Transverse colon (tissue), 4 donors: Measurements from ENCODE around the gene MRPS33. TPM values are rescaled to one million over a fixed set of nuclear protein-coding genes. Genes with fewer than 3 reads are reported as not detected.

Source experiments
- DNase-seq: peaks from one replicate; pipeline ENCODE4 v3.0.0-alpha.2; 2019
- H3K27ac ChIP-seq, 4 donors: fragments of 200-600 bp; sonication (generic); 2 replicates each; pipeline ENCODE4 v1.5.1; 2016 to 2018; ENCODE audit warnings: inconsistent platforms in 4 of 4
- H3K27me3 ChIP-seq: fragments of 200-600 bp; sonication (generic); 2 replicates; pipeline ENCODE4 v1.5.1; 2017; ENCODE audit warnings: inconsistent platforms
- H3K36me3 ChIP-seq, 4 donors: fragments of 200-600 bp; sonication (generic); 2 replicates each; pipeline ENCODE4 v1.5.1; 2017 to 2019; ENCODE audit warnings: inconsistent platforms in 4 of 4
- H3K4me1 ChIP-seq, 4 donors: fragments of 200-600 bp; sonication (generic); 2 replicates each; pipeline ENCODE4 v1.5.1; 2017 to 2020; ENCODE audit warnings: inconsistent platforms in 4 of 4
- H3K4me3 ChIP-seq, 4 donors: fragments of 200-600 bp; sonication (generic); 1 replicate in 1 of 4; 2 replicates in 3 of 4; pipeline versions ENCODE4 v1.5.1 to v1.6.1; 2017 to 2019; ENCODE audit warnings: inconsistent platforms in 4 of 4
- H3K9me3 ChIP-seq, 2 donors: fragments of 200-600 bp; sonication (generic); 2 replicates each; pipeline ENCODE4 v1.5.1; 2017 to 2019; ENCODE audit warnings: inconsistent platforms in 2 of 2
- EP300 ChIP-seq: sonication (generic); formaldehyde crosslinking; IDR thresholded peaks from one replicate; pipeline ENCODE4 v1.6.1; 2017; ENCODE audit warnings: antibody characterized with exemption, low read depth
- POLR2A ChIP-seq: fragments of 450-650 bp; IDR thresholded peaks from one replicate; pipeline ENCODE4 v1.6.1; 2016; ENCODE audit warnings: antibody characterized with exemption, mild to moderate bottlenecking, moderate library complexity
- POLR2AphosphoS5 ChIP-seq, 3 donors: sonication (generic); formaldehyde crosslinking; IDR thresholded peaks; one replicate each; pipeline ENCODE4 v1.6.1; 2016; ENCODE audit warnings: antibody characterized with exemption in 3 of 3
- WGBS, 2 donors: methylation state at CpG; one replicate each; pipeline ENCODE4 v1.1.5; 2018; ENCODE audit warnings: low coverage in 1 of 2; 5-methylcytosine and 5-hydroxymethylcytosine counted together
- in situ Hi-C, 4 donors: fragments of 200-750 bp; cut with MboI; loops; one replicate each; pipeline versions ENCODE4 v1.15.0 to v1.15.1; 2017; ENCODE audit warnings: low sequenced_read_pairs in 3 of 4, low pct_ligation_motif_present in 1 of 4, low pct_unique_long_range_greater_than_20kb in 1 of 4
- intact Hi-C: fragments of 100-400 bp; cut with DNase I; formaldehyde crosslinking; loops from one replicate; pipeline ENCODE4 v1.15.1; 2023; ENCODE audit warnings: low total_unique reads
- total RNA-seq, 4 donors: library from RNA; depleted of rRNA; stranded (reverse); fragments of >200 nt; gene quantifications; one replicate each; pipeline ENCODE4 v1.1.0, GENCODE V29; 2016
- TF ChIP-seq, protein P1 (sequence below), 5 experiments: fragments of 200-600 bp in 3 of 5; fragments of 450-650 bp in 2 of 5; sonication (generic) in 3 of 5; IDR thresholded peaks; 1 replicate in 2 of 5; 2 replicates in 3 of 5; pipeline ENCODE4 v1.5.1; 2016 to 2017; ENCODE audit warnings: antibody characterized with exemption in 5 of 5, inconsistent platforms in 3 of 5, mild to moderate bottlenecking in 2 of 5, moderate library complexity in 1 of 5

Gene MRPS33
- total RNA-seq, 4 donors from 2014 or later, result 0.60 to 37.1 (median 12.0) TPM

DNA sequence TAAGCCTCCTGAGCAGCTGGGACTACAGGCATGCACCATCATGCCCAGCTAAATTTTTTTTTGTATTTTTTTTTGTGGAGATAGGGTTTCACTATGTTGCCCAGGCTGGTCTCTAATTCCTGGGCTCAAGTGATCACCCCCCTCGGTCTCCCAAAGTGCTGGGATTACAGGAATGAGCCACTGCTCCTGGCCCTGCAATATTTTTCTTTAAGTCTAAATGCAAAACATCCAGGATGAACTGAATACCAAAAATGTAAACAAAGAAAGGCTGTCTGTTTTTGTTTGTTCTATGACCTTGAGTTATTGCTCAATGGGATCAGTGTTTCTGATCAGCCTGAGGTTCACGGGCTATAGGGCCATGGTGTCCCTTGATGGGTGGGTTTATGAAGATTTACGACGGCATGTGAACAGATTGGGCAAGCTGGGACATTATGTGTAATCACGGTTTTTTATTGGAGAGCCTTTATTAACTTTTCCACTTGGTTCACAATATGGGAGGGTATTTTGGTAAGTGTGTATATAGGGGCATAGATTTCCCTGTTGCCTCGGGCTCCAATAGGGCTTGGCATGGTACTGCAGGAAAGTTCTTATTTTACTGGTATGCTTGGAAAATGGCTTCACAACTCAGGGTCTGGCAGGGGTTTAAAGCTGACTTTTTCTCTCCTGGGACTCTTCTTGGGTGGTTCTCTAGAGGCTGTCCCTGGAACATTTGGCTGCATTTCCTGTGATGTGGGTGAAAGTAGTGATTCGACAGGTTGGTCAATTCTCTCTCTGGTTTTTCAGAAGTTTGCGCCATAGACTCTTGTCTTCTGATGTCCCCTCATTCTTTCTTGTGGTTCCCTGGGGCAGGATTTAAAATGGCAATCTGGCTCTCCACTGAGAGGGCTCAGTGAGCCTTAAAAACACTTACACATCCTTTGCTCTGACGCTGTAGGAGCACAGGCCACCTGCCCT, 41.6 kb downstream of the MRPS33 start:
- Histone ChIP-seq H3K36me3 (no peaks in the 10 kb centered on the region), H3K9me3 (no peaks in the 10 kb centered on the region), H3K27me3 (no peaks in the 10 kb centered on the region), H3K27ac (no peak overlapping the region), H3K4me3 (no peak overlapping the region), H3K4me1 (peaks cover 0 to 4% (median 1%) of the 10 kb centered on the region in 4 donors)
- intact Hi-C loops (no loop called here), in situ Hi-C loops (no loop called here)
- 56% methylated on average over 7 to 9 of the region's 9 CpGs for WGBS, 2 donors
- DNase-seq, result no peak
- TF ChIP-seq POLR2A (no peak), EP300 (no peak), POLR2AphosphoS5 (IDR thresholded peaks at IDR 0.05) (no peak)
- TF ChIP-seq, protein P1, sequence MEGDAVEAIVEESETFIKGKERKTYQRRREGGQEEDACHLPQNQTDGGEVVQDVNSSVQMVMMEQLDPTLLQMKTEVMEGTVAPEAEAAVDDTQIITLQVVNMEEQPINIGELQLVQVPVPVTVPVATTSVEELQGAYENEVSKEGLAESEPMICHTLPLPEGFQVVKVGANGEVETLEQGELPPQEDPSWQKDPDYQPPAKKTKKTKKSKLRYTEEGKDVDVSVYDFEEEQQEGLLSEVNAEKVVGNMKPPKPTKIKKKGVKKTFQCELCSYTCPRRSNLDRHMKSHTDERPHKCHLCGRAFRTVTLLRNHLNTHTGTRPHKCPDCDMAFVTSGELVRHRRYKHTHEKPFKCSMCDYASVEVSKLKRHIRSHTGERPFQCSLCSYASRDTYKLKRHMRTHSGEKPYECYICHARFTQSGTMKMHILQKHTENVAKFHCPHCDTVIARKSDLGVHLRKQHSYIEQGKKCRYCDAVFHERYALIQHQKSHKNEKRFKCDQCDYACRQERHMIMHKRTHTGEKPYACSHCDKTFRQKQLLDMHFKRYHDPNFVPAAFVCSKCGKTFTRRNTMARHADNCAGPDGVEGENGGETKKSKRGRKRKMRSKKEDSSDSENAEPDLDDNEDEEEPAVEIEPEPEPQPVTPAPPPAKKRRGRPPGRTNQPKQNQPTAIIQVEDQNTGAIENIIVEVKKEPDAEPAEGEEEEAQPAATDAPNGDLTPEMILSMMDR (IDR thresholded peaks at IDR 0.05), result no peak

DNA sequence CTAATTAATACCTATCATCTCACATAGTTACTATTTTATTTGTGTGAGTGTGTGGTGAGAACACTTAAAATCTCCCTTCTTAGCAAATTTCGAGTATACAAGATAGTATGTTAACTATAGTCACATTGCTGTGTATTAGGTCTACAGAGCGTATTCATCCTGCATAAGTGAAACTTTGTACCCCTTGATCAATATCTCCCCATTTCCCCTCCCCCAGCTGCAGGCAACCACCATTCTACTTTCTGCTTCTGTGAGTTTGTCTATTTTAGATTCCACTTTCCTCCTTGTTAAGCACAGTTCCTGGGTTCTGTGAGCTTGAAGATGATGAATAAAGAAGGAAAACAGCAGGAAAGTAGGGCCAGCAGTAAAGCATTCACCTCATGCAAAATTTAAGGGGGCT, 42.4 kb downstream of the MRPS33 start:
- Histone ChIP-seq H3K36me3 (no peaks in the 10 kb centered on the region), H3K27me3 (no peaks in the 10 kb centered on the region), H3K4me3 (no peak overlapping the region), H3K9me3 (no peaks in the 10 kb centered on the region), H3K27ac (no peak overlapping the region), H3K4me1 (peaks cover 0 to 4% (median 1%) of the 10 kb centered on the region in 4 donors)
- TF ChIP-seq, protein P1 (IDR thresholded peaks at IDR 0.05), result no peak
- TF ChIP-seq POLR2AphosphoS5 (IDR thresholded peaks at IDR 0.05) (no peak), POLR2A (no peak), EP300 (no peak)
- WGBS, 2 donors, result 83 to 94% methylated on average over 2 of the region's 2 CpGs
- no peak for DNase-seq
- intact Hi-C loops (no loop called here), in situ Hi-C loops (no loop called here)

DNA sequence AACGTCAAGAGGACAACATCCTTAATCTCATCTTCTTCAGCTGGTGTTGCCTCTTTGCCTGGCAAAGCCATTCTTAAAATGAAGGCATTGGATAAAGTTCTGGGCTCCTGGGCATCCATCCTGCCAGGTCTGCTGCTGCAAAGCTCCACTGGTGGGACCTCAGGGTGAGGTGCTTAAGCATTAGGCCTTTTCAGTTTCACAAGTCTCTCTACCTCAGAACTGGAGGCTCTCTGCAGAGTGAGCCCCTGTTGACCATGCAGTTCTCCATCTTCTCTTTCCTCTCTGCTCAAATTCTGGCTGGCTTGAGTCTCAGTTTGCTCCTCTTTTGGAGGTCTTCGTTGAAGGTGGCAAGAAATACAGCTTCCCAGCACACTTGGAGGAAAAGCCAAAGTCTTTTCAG, 47.3 kb downstream of the MRPS33 start:
- H3K27ac ChIP-seq, result no peak overlapping the region
- no peaks in the 10 kb centered on the region for H3K27me3 ChIP-seq
- WGBS, 2 donors, result 79 to 100% methylated on average over 1 to 2 of the region's 2 CpGs
- in situ Hi-C loops, result no loop called here
- no peaks in the 10 kb centered on the region for H3K4me1 ChIP-seq
- no peaks in the 10 kb centered on the region for H3K9me3 ChIP-seq
- H3K4me3 ChIP-seq, result no peak overlapping the region
- no peak for TF ChIP-seq POLR2A
- no peak for TF ChIP-seq EP300
- TF ChIP-seq, protein P1 (IDR thresholded peaks at IDR 0.05), result no peak
- TF ChIP-seq POLR2AphosphoS5 (IDR thresholded peaks at IDR 0.05), result no peak
- intact Hi-C loops, result no loop called here
- H3K36me3 ChIP-seq, result no peaks in the 10 kb centered on the region
- DNase-seq, result no peak

DNA sequence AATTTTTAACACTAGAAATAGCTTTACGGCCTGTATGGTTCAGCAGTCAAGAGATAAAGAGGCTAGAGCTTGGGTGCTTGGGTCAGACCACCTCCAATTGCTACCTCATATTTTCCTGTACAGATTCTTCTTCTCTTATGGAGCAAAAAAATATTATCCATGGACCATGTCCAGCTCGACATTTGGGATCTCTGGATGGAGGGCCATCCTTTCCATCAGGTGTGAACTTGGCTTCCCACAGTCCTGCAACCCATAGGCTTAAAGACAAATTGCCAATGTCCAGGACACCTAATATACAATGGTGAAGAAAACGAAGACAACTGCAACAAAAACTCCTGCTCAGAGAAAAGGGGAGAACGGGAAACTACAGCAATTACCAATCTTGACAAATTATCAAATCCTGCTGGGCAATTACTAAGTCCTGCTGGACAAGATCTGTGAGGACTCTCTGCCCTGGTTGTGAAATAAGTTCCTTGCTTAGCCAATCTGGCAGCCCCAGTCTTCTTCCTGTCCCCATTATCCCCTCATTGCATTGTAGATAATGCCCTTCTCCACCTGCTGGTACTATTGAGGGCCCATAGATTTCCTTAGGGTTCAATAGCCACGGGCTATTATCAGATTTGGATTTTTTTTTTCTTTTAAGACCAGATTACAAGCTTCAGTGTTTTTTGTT, 48.1 kb downstream of the MRPS33 start:
- WGBS, 2 donors, result 54 to 64% methylated on average over 4 to 5 of the region's 5 CpGs
- no peaks in the 10 kb centered on the region for H3K36me3 ChIP-seq
- no peaks in the 10 kb centered on the region for H3K27me3 ChIP-seq
- no peaks in the 10 kb centered on the region for H3K4me1 ChIP-seq
- no peak for TF ChIP-seq POLR2AphosphoS5 (IDR thresholded peaks at IDR 0.05)
- no peak for TF ChIP-seq EP300
- no peak for TF ChIP-seq POLR2A
- TF ChIP-seq, protein P1 (IDR thresholded peaks at IDR 0.05), result no peak
- intact Hi-C loops (no loop called here), in situ Hi-C loops (no loop called here)
- H3K27ac ChIP-seq, result no peak overlapping the region
- H3K9me3 ChIP-seq, result no peaks in the 10 kb centered on the region
- DNase-seq, result no peak
- no peak overlapping the region for H3K4me3 ChIP-seq
